Measurements from ENCODE around the gene C14orf180.

- TF ChIP-seq CHD2 (IDR thresholded peaks at IDR 0.05; ENCODE audit: borderline replicate concordance, low read depth, low read length) (no peak), CTCF (IDR thresholded peaks at IDR 0.05 in 2 of 3, conservative IDR thresholded peaks at IDR 0.05 in 1 of 3; ENCODE audit: control insufficient read depth in 2 of 3, extremely low read depth in 1 of 3, insufficient read depth in 1 of 3, low read depth in 3 of 3, low read length in 3 of 3) (no peak), TCF3 (IDR thresholded peaks at IDR 0.05; ENCODE audit: borderline replicate concordance, insufficient read depth, low read depth, low read length) (no peak), NFYA (IDR thresholded peaks at IDR 0.05; ENCODE audit: borderline replicate concordance, low read depth, low read length) (no peak), YY1 (IDR thresholded peaks at IDR 0.05; ENCODE audit: low read depth, low read length) (no peak), NKRF (conservative IDR thresholded peaks at IDR 0.05) (no peak), POLR2A (IDR thresholded peaks at IDR 0.05; ENCODE audit: low read depth, low read length) (no peak), ZNF592 (IDR thresholded peaks at IDR 0.05) (no peak), MXI1 (IDR thresholded peaks at IDR 0.05; ENCODE audit: low read depth, low read length) (no peak), POLR2AphosphoS5 (IDR thresholded peaks at IDR 0.05; ENCODE audit: low read length) (no peak), ZBTB11 (CRISPR knock-in tag; IDR thresholded peaks at IDR 0.05) (no peak), CBFB (IDR thresholded peaks at IDR 0.05; ENCODE audit: low read depth) (no peak), ELK1 (IDR thresholded peaks at IDR 0.05; ENCODE audit: low read depth, low read length) (no peak)
Observed at GRCh38 chr14:104638927-104639450, 59.4 kb downstream of the C14orf180 start.

All from GM12878 (cell line).